TTC549 (cell line): ENCODE data around the gene UHMK1.
A peak's percentile ranks its signal among the peaks of the same experiment; 100 is the strongest.
"Not testable (repeated sequence)": the region's sequence is repeated elsewhere in the genome, so short reads cannot be mapped to it uniquely, and the experiment has no call there.

Source experiments
- FAIRE-seq: peaks from 2 replicates; lab custom pipeline; 2012; peaks lifted over from hg19 to GRCh38; lab: Jason Lieb, UNC

Gene UHMK1

GRCh38 chr1:162497723-162498495 lies at the start of gene UHMK1:
UHMK1 (plus strand) TSS chr1:162497818; CDS start chr1:162498001, 183 bp downstream.
- FAIRE-seq = peak; percentile 77

- FAIRE-seq = not testable (repeated sequence)
These were observed 43.3 kb upstream of the UHMK1 start for GRCh38 chr1:162454361-162454760.

GRCh38 chr1:162456323-162456722 lies 41.3 kb upstream of the UHMK1 start:
- FAIRE-seq = no peak

GRCh38 chr1:162458236-162458635 lies 39.4 kb upstream of the UHMK1 start:
- FAIRE-seq = no peak

- FAIRE-seq = not testable (repeated sequence)
These were observed 35.2 kb upstream of the UHMK1 start for GRCh38 chr1:162462425-162462824.

GRCh38 chr1:162463021-162463420 lies 34.6 kb upstream of the UHMK1 start:
- FAIRE-seq = no peak

GRCh38 chr1:162466797-162467196 lies 30.8 kb upstream of the UHMK1 start:
- no peak for FAIRE-seq

- no peak for FAIRE-seq
These were observed 27.4 kb upstream of the UHMK1 start for GRCh38 chr1:162470216-162470615.

GRCh38 chr1:162471290-162471853 lies 26.2 kb upstream of the UHMK1 start:
- FAIRE-seq = no peak

- FAIRE-seq = no peak
These were observed 22.5 kb upstream of the UHMK1 start for GRCh38 chr1:162475089-162475488.

GRCh38 chr1:162475539-162476185 lies 22.0 kb upstream of the UHMK1 start:
- no peak for FAIRE-seq

- FAIRE-seq = peak; percentile 72
These were observed 21.0 kb upstream of the UHMK1 start for GRCh38 chr1:162476620-162477019.

GRCh38 chr1:162485236-162485635 lies 12.4 kb upstream of the UHMK1 start:
- FAIRE-seq = peak; percentile 5

GRCh38 chr1:162487241-162487640 lies 10.4 kb upstream of the UHMK1 start:
- FAIRE-seq = no peak

- FAIRE-seq = no peak
These were observed 9.4 kb upstream of the UHMK1 start for GRCh38 chr1:162488219-162488618.

GRCh38 chr1:162495531-162496233 lies 1.9 kb upstream of the UHMK1 start:
- FAIRE-seq = not testable (repeated sequence)

- FAIRE-seq = no peak
These were observed 405 bp upstream of the UHMK1 start for GRCh38 chr1:162497104-162497722.

GRCh38 chr1:162498496-162498810 lies 835 bp downstream of the UHMK1 start:
- no peak for FAIRE-seq

- no peak for FAIRE-seq
These were observed 3.2 kb downstream of the UHMK1 start for GRCh38 chr1:162500805-162501204.

- peak; percentile 49 for FAIRE-seq
These were observed 4.5 kb downstream of the UHMK1 start for GRCh38 chr1:162502077-162502476.

- peak; percentile 62 for FAIRE-seq
These were observed 5.3 kb downstream of the UHMK1 start for GRCh38 chr1:162502928-162503327.

- no peak for FAIRE-seq
These were observed 29.7 kb downstream of the UHMK1 start for GRCh38 chr1:162527314-162527713.
